GM12864 (cell line): ENCODE measurements around the gene TOPAZ1.

Experiments used
- DNase-seq: peaks from one replicate; pipeline ENCODE4 v3.0.0-alpha.2; 2011; ENCODE audit warnings: low read depth
- H3K4me3 ChIP-seq: 2 replicates; pipeline ENCODE4 v1.5.1; 2011; ENCODE audit warnings: mild to moderate bottlenecking, low read depth, low read length, control low read depth
- CTCF ChIP-seq: IDR thresholded peaks from 2 replicates; pipeline ENCODE4 v1.5.1; 2011; ENCODE audit warnings: low read depth, mild to moderate bottlenecking, moderate library complexity, low read length, control low read depth, inconsistent platforms; ENCODE audit errors: missing control alignments

Gene TOPAZ1

GRCh38 chr3:44232407-44232806 lies 9.3 kb upstream of the TOPAZ1 start:
- H3K4me3 ChIP-seq: no peak overlapping the region
- TF ChIP-seq CTCF: no peak
- no peak for DNase-seq

GRCh38 chr3:44234648-44235268 lies 6.9 kb upstream of the TOPAZ1 start:
- no peak for TF ChIP-seq CTCF
- H3K4me3 ChIP-seq: no peak overlapping the region
- no peak for DNase-seq

GRCh38 chr3:44235604-44236484 lies 5.8 kb upstream of the TOPAZ1 start:
- TF ChIP-seq CTCF: peak; percentile 65
- no peak overlapping the region for H3K4me3 ChIP-seq
- peak; percentile 19 for DNase-seq

- TF ChIP-seq CTCF: no peak
These were observed 5.2 kb upstream of the TOPAZ1 start for GRCh38 chr3:44236485-44236908.

GRCh38 chr3:44237161-44237560 lies 4.5 kb upstream of the TOPAZ1 start:
- H3K4me3 ChIP-seq: no peak overlapping the region
- DNase-seq: no peak
- no peak for TF ChIP-seq CTCF

More at GRCh38 chr3:44236485-44236908, 5.2 kb upstream of the TOPAZ1 start:
- no peak for DNase-seq
- H3K4me3 ChIP-seq: no peak overlapping the region

- no peak for TF ChIP-seq CTCF
- DNase-seq: no peak
- no peak overlapping the region for H3K4me3 ChIP-seq
These were observed 4.0 kb upstream of the TOPAZ1 start for GRCh38 chr3:44237665-44238064.
